Measurements from ENCODE around the gene CLEC3B. TPM values are rescaled to one million over a fixed set of nuclear protein-coding genes. Genes with fewer than 3 reads are reported as not detected.

CLEC3B gene
- total RNA-seq, 2 experiments from 2014 or later = not detected

DNA sequence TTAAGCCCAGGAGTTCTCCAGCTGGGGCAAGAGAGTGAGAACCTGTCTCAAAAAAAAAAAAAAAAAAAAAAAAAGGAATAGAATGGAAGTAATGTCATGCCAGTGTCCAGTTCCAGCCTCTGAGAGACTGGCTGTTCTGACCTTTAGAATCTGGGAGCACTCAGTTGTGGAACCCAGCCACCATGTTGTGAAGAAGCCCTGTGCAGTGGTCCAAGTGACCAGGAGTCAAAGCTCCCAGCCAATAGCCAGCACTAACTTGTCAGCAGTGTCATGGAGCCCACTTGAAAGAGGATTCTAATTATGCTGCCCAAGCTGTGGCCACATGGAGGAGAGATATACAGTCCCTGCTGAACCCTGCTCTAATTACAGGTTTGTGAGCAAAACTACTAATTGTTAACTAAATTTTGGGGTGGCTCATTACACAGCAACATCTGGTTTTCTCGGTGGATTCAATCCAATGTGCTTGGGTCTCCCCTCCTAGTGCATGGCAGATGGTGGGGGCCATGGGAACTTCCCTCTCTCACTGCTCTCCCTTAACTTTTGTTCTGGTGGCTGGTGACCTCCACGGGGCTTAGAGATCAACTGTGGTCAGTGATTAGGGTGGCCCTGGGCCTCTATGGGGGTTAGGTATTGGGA lies 55.5 kb downstream of the CLEC3B start:
- Mint-ChIP-seq H3K27me3 (peaks cover 4% of the 10 kb centered on the region), H3K4me1 (no peaks in the 10 kb centered on the region), H3K4me3 (no peak overlapping the region)

DNA sequence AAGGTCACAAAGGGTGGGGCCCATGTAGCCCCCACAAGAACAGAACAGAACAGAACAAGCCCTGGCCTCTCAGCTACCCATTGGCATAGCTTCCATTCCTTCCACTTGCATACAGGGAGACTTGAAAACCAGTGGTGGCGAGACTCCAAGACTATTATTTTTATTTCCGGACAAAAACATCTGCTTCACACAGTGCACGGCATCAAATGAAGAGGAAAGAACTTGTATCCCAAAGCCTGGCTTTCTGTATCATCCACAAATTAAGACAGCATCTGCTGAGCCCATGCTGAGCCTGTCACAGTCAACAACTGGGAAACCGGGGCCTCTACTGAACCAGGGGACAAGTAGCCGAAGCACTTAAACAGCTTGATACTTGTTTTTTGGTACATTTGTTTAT lies 56.0 kb downstream of the CLEC3B start:
- Mint-ChIP-seq H3K4me3 (no peak overlapping the region), H3K27me3 (peaks cover 2% of the 10 kb centered on the region), H3K27ac (no peak overlapping the region), H3K9me3 (peaks cover 4% of the 10 kb centered on the region), H3K36me3 (no peaks in the 10 kb centered on the region), H3K4me1 (no peaks in the 10 kb centered on the region)
- DNase-seq = no peak

More for the DNA sequence above, 55.5 kb downstream of the CLEC3B start:
- H3K9me3 Mint-ChIP-seq = peaks cover 4% of the 10 kb centered on the region
- no peaks in the 10 kb centered on the region for H3K36me3 Mint-ChIP-seq
- H3K27ac Mint-ChIP-seq = no peak overlapping the region
- DNase-seq = no peak

DNA sequence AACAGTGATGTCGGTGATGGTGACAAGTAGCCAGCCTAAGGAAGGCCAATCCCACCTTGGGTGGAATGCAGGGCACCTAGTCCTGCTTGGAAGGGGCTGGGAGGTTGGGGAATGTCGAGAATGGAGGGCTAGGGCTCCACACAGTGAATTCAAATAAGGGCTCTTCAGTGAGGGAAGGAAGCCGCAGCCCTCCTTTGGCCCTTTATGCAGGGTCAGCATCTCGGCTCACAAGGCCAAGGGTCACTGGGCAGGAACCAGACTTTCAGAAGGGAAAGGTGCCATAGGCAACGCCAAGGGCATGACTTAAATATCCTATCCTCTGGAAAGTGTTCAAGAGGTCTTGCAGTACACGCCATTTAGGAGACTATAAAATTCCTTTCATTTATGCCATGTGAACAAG lies 56.9 kb downstream of the CLEC3B start:
- DNase-seq = no peak
- H3K36me3 Mint-ChIP-seq = no peaks in the 10 kb centered on the region
- H3K4me3 Mint-ChIP-seq = no peak overlapping the region
- no peaks in the 10 kb centered on the region for H3K4me1 Mint-ChIP-seq
- H3K9me3 Mint-ChIP-seq = peaks cover 4% of the 10 kb centered on the region
- peaks cover 4% of the 10 kb centered on the region for H3K27me3 Mint-ChIP-seq
- H3K27ac Mint-ChIP-seq = no peak overlapping the region

DNA sequence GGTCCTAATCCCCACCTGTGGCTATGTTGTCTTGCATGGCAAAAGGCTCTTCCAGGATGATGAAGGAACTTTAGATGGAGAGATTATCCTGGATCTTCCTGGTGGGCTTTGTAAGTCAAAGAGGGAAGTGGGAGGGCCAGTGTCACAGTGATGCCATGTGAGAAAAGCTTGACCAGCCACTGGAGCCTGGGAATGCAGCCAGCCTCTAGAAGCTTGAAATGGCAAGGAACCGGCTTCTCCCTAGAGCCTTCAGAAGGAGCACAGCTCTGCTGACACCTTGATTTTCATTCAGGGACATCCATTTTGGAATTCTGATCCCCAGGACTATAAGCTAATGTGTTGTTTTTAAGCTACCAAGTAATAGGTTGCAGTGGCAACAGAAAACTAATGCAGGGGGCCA lies 58.3 kb downstream of the CLEC3B start:
- peaks cover 2% of the 10 kb centered on the region for H3K4me1 Mint-ChIP-seq
- no peak overlapping the region for H3K4me3 Mint-ChIP-seq
- no peak overlapping the region for H3K27ac Mint-ChIP-seq
- H3K36me3 Mint-ChIP-seq = no peaks in the 10 kb centered on the region
- peaks cover 4% of the 10 kb centered on the region for H3K9me3 Mint-ChIP-seq
- H3K27me3 Mint-ChIP-seq = peaks cover 4% of the 10 kb centered on the region
- DNase-seq = no peak

DNA sequence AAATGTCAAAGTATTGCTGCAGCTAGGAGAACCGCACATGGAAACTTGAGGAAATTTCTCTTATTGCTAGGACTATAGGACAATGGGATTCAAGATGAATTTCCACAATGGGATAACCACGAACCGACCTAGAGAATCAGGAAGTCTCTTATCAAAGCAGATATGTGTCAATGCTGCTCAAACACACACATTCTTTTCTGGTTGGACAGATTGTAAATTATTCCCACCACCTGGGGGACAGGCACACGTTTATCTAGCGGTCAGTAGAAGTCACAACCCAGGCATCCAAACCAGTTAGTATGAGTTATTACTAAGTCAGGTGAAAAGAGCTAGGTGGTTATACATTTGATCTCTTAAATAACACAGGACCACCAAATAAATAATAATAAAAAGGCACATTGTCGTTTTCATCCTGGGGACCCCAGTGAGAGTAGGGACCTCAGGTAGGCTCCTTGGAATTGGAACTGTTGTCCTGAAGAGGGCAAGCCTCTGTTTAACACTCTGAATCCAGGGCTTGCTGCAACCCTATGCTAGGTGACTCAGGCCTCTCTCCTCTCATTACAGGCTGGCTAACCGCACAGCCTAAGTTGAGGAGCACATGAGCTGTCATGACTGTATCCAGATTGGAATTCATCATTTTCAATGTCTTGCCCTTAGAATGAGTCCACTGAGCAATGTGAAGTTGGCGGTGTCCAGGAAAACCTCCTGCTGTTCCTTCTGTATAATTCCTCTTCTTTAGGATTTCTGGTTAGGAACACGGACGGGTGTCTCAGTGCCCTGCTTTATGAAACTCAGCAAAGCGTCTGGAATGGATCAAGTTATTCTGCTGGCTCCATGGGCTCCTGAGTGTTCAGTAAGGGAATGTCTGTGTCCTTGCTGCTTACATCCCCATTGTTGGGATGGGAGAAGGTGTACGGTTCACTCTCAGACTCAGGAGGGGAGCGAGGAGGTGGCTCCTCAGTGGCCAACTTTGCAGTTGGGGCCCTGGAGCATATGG lies 59.0 kb downstream of the CLEC3B start:
- DNase-seq = no peak
- H3K27me3 Mint-ChIP-seq = peaks cover 4% of the 10 kb centered on the region
- H3K27ac Mint-ChIP-seq = no peak overlapping the region
- H3K4me3 Mint-ChIP-seq = no peak overlapping the region
- peaks cover 4% of the 10 kb centered on the region for H3K9me3 Mint-ChIP-seq
- peaks cover 2% of the 10 kb centered on the region for H3K4me1 Mint-ChIP-seq
- H3K36me3 Mint-ChIP-seq = no peaks in the 10 kb centered on the region

Other genes starting within 250 kb of the CLEC3B start
- 1 to 10 TPM; 6.9 to 7.7 TPM for gene TMEM42, start 164.4 kb upstream of the CLEC3B start, total RNA-seq
- gene TGM4, start 151.7 kb upstream of the CLEC3B start, total RNA-seq = not detected
- 10 to 100 TPM; 39.1 to 39.5 TPM for gene ZDHHC3, start 50.1 kb upstream of the CLEC3B start, total RNA-seq
- gene EXOSC7, start 50.1 kb upstream of the CLEC3B start, total RNA-seq = 10 to 100 TPM; 91.6 to 92.0 TPM
- gene CDCP1, start 120.1 kb downstream of the CLEC3B start, total RNA-seq = 1 to 10 TPM in 1 of 2 experiments, under 1 TPM in 1; 0.82 to 1.1 TPM
- gene TMEM158, start 200.0 kb downstream of the CLEC3B start, total RNA-seq = under 1 TPM; 0.12 to 0.20 TPM

Data from activated naive CD8-positive, alpha-beta T cell treated with anti-CD3 and anti-CD28 coated beads for 36 hours (primary cell).